HG02840 (cell line): ENCODE results near the gene OSM.

Source experiments
- ATAC-seq: cut with Tn5 transposase; IDR thresholded peaks from one replicate; pipeline ENCODE4 v1.9.1; 2021; ENCODE audit warnings: mild to moderate bottlenecking, moderate library complexity, moderate number of reproducible peaks; ENCODE audit not compliant: unreplicated experiment, low FRiP score

Gene OSM

DNA sequence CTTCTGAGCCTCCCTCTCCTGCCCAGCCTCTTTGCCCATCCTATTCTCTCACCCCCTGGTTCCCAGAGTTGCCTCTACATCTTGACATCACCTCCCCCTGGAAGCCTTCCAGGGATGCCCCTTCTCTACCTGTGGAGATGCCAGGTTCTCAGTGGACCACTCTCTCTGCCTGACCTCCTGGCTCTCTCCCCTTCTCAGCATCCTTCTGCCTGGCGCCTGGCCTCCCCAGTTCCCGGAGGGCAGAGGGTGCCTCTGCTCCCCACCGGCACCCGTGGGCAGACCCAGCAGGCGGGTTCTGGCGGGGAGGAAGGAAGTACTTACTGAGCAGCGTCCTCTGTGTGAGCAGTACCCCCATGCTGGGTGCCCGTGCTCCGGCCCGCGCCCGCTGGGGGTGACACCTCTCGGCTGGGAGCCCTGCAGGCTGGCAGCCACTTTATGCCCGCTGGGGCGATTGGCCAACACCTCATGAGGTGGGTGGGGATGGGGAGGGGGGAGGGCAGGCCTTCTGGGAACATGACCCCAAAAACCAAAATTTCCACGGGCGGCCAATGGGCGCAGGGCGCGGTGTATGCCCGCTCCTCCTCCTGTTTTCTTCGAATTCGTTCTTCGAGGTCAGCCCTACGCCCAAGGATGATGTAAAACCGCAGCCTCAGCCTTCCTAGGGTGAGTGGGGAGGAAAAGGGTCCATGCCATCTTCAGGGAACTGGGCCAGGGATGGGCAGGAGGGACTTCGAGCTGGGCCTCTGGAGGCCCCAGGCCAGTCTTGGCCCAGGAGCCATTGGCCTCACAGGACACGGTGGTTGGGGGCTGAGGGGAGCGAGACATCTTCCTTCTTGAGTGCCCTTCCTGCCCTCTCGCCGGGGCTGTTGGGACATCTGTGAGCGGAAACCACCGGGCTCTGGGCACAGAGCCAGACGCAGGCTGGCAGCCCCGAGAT is at the start of gene OSM:
Gene OSM (minus strand): TSS at position 407 of the 937 bp plus-strand sequence. CDS start 52 bp downstream, at position 355.
- no peak for ATAC-seq

DNA sequence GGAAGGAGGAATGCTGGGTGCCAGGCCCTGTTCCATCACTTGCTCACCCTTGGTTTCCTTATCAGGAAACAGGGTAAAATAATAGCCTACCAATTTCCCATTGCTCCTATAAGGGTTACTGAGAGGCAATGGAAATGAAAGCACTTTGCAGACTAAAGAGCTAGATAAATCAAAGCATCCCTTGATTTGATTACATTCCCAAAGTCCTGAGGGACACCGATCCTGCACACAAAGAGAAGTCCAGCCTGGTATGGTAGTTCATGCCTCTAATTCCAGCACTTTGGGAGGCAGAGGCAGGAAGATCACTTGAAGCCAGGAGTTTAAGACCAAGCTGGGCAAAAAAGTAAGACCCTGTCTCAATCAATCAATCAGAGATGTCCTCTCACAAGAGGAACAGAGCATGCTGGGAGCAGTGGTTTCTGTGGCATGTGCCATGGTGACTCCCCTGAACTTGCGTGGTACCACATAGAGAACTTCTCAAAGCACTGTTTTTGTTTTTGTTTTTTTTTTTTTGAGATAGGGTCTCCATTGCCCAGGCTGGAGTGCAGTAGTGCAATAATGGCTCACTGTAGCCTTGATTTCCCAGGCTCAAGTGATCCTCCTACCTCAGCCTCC is 49.4 kb upstream of the OSM start:
- ATAC-seq = no peak

DNA sequence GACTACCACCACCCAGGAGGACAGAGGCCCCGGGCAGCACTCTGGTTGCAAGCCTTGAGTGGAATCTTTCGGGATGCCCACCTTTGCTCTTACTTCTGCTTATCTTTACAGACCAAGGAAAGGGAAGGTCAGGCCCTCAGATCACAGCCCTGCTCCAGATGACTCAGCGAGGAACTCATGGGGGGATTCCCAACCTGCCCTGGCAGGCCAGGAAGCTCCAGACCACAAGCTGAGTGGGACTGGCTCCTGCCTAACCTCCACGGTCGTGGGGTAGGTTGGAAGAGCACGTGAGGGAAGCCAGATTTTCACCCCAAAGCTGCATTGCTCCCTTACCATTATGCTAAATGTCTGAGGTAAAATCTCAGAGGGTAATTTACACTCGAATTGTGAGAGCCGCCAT is 48.3 kb upstream of the OSM start:
- ATAC-seq = no peak

DNA sequence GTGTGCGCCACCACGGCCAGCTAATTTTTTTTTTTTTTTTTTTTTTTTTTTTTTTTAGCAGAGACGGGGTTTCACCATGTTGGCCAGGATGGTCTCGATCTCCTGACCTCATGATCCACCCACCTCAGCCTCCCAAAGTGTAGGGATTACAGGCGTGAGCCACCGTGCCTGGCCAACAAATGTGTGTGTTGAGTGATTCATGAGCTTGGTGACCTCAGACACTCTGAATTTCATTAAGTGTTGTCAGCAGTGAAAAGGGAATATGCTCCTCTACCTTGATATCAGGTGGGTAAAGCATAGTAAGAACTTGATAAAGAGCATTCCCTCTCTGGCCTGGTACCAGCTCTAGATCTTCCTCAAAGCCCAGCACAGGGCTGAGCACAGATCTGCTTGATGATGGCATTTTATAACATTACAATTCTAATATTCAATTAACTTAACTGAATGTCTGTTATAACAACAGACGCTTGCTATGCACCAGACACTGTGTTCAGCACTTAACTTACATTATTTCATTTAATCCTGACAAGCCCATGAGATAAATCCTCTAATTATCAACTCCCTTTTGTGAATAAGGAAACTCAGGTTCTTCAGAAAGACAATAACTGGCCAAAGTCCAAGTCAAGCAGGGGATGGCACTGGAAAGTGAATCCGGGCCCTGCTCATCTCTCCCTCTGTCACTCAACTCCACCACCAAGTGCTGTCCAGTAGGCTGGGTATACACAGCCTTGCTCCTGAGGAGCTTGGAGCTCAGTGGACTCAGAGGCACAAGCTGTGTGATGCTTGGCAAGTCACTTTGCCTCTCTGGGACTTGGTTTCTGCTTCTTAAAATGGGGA is 47.1 kb upstream of the OSM start:
- no peak for ATAC-seq

DNA sequence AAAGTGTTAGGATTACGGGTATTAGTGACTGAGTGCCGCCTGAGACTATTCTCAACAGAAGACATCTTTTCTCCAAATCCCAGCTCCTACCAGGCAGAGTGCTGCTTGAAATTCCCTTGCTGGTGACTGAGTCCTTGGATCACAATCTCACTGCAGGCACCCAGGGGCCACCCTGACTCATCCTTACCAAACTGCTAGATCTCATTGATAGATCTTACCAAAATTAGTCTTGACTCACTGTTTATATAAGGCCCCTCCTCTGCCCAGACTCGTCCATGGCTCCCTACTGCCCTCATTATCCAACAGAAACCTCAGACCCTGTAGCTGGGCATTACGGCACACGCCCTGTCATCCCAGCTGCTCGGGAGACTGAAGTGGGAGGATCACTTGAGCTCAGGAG is 45.4 kb upstream of the OSM start:
- ATAC-seq = no peak

DNA sequence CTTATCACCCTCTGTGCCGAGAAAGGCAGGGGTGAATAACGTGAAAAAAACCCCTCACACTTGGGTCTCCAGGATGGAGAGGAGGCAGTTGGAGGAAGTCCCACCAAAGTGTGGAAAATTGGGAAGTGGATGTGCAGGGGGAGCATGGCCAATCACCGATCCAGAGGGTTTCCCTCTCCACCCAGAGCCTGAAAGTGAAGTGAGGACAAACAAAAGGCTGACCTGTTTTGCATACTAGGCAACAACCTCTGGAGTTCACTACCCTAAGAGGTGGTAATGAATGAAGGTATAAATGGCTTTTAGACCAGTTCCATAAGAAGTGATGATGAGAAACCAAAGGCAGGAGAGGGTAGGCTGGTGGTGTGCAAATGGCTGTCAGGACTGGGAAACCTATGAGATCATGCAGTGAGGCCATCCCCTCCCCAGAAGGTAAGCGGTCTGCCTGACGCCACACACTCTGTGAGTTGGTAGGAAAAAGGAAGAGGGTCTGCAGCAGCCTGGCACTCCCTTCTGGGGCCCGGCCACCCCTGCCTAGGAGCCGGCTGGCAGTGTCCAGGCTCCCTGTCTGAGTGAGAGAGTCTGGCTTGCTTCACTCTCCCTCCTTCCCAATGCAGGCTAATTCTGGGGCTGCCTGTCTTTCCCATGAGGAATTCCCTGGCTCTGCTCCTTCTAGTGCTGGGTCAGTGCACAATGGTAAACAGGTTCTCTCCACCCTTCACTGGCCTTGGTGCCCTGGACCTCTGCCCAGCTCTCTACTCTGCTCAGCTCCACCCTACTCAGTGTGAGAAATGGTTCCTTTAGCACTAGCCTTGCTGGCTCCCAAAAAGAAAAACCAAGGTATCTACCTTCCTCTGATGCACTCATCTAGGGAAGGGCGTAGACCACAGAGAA is 44.5 kb upstream of the OSM start:
- no peak for ATAC-seq

DNA sequence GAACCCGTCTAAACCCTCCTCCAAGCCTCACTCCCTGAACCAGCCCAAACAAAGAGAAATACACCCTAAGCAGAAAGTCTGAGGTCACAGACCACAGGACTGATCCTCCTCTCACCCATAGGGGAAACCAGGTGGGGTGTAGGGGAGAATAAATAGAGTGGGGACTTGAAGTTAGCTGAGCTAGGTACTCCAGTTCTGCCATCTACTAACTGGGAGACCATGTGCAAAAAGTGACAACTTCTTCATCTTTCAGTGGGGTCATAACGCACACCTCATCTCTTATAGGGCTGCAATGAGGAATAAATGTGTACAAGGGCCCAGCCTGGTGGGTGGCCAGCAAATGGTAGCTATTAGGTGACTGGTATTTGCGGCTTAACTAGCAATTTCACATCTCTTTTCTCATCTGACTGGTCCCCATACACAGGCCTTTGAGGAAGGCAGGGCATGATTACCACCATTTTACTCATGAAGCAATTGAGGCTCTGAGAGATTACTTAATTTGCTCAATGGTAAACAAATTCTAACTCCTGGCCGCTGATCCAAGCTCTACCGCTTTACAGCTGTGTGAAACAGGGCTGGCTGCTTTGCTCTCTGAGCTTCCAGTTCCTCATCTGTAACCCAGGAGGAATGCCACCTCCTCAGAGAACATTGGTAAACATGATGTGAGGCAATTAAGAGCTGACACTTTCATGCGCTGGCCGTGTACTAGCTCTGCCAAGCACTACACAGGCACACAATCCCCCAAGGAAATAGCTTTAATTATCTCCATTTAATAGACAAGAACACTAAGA is 43.5 kb upstream of the OSM start:
- ATAC-seq = no peak

DNA sequence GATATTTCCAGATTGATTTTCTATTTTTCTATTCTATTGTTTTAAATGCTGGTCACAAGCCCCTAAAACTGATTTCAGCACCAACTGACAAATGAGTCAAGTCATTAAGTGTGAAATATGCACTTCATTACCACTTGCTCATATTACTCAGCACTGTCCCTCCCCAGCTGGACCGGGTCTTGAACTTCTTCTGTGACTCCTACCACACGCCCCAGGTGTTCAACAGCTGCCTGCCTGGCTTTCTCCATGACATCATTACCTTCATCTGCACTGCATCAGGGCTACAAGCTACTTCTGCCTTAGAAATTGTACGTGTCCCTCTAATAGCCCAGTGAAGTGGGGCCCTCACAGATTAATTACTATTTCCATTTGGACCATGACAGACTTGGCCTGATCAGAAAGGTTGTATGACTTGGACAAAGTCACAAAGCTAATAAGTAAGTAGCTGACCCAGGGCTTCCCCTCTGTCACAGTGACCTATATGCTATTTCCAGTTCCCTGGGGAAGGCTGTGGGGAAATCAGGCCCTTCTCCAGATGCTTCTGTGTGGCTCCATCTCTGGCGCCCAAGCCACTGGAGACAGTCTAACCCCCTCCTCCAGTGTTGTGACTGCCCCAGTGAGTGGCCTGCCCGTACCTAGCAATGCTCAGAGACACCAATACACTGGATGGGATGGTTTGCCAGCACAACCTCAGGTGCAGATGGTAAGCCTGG is 42.0 kb upstream of the OSM start:
- no peak for ATAC-seq

DNA sequence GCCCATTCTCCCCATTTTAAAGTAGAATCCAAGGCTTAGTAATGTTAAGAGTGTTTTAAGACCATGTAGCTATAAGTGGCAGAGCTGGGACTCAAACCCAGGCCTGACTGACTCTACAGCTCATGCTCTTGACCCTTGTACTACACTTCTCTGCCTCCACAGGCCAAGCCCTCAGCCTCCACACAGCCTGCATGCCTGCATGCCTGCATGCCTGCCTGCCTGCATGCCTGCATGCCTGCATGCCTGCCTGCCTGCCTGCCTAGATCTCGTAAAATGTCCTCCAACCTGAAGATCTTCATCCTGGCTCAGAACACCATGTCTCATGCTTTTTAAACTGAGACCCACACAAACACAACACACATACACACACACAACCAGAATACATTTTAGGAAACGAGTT is 41.4 kb upstream of the OSM start:
- no peak for ATAC-seq

DNA sequence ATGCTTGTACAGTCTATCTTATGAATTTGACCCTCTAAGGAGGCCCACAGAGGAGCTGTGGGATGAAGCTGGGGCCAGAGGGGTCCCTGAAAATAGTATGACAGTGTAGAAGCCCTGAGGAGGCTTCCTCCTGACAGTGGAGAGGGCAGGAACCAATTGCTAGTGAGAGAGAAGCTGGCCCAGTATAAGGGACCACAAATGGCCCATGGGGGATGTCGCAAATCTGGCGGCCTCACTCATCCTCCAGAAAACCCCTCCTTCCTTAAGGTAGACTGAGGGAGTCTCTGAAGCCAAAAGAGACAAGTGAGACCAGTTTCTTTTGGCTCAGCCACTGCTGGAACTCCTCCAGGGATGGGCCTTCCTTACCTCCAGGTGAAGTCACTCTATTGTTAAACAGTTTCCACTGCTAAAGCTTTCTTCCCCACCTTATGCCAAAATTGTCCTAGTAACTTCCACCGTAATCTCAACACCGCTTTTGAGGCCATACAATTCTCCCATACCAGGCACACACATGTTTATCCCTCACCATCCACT is 40.5 kb upstream of the OSM start:
- ATAC-seq = no peak

DNA sequence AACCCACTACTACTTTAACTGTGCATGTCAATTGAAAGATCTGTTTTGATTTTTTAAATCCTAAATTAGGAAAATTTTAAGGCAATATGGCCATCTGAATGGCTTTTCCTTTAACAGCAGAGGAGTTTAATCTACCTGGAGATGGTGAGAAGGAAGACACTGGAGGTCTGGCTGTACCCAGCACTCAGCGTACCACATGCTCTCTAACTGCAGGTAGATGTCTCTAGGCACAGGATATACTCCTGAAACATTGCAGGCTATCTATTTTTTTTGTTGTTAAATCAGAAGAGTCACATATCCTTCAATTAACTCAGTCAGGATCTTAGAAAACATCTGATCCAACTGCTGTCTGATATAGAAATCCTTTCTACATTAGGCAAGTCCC is 40.0 kb upstream of the OSM start:
- ATAC-seq = no peak

DNA sequence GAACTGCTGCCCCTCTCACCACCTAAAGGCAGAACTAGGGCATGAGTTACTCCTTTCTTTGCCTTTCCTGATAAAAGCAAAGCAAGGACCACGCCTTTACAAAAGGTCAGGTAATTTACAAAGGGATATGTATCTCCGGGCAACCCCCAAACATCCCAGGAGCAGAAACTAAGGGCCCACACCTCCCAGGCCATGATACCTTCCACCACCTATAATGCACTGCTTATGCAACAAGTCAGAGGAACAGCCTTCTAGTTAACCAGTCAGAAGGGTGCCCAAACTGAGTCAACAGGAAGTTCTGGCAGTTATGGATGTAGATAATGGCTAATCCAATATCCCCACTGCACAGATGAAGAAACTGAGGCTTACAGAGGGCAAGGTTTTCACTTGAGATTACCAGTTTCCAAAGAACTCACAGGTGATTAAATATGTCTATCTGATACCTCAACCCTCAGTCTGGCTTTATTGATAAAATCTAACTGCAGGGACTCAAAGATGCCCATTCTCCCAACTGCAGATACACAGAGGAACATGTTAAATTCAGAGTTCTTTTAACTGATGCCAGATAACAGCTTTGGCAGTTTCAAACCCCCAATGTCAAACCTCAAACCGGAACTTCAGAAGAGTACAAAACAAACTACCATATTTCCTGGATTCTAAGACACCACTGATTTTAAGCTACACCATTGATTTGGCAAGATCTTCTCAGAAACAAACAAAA is 39.4 kb upstream of the OSM start:
- ATAC-seq = no peak

DNA sequence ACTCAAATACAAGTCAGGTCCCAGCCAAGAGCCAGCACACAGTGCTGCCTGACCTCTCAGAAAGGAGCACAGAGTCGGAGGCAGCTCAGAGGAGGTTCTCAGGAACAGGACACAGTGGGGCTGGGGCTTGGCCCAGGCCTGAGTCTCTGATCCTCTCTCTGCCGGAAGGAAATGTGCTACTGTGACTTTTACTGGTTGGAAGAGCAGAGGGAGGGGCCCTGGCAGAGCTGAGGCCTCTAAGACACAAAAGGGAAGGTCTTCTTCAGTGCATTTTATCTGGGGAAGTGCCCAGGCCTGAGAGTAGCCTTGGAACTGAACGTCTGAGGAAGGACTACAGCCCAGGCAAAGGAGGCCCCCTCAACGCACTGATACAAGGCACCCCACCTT is 38.9 kb upstream of the OSM start:
- no peak for ATAC-seq

DNA sequence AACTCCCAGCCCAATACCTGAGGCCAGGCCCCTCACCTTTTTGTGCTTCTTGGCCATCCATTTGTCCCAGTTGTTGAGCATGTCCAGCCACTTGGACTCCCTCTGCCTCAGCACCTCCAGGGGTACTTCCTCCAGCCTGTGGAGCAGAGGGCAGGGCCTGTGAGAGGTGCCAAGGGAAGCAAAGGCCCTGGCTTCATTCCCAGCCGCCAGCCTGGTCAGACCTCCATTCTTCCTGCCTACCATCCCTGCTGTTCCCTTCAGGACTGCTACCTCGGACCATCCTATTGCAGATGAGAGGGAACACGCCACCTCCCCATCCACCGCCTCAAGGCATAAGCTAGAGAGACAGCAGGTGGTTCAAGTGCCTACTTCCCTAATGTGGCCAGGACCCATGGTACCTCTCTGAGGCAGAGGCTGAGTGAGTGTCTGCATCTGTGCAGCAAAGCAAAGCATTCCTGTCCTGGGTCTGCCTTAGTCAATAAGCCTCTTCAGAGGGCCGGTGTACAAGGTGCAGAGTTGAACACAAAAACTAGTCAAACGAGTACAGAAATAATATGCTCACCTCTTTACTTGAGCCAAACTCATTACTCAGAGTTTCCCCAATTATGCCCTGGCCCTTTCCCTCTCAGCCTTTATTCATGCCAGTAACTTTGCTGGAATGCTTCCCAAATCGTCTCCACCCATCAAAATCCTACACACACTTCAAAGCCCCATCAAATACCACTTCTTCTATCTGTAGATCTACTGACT is 38.0 kb upstream of the OSM start:
- no peak for ATAC-seq

DNA sequence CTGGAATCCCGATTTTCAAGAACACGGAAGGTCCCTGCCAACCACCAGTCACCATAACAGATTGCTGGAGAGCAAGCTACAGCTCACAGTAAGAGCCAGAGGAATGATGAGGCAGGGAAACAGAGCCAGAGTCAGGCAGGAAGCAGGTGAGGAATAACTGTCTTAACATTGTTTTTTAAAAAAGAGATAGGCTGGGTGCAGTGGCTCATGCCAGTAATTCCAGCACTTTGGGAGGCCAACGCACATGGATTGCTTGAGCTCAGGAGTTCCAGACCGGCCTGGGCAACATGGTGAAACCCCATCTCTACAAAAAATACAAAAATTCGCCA is 36.1 kb upstream of the OSM start:
- ATAC-seq = no peak

DNA sequence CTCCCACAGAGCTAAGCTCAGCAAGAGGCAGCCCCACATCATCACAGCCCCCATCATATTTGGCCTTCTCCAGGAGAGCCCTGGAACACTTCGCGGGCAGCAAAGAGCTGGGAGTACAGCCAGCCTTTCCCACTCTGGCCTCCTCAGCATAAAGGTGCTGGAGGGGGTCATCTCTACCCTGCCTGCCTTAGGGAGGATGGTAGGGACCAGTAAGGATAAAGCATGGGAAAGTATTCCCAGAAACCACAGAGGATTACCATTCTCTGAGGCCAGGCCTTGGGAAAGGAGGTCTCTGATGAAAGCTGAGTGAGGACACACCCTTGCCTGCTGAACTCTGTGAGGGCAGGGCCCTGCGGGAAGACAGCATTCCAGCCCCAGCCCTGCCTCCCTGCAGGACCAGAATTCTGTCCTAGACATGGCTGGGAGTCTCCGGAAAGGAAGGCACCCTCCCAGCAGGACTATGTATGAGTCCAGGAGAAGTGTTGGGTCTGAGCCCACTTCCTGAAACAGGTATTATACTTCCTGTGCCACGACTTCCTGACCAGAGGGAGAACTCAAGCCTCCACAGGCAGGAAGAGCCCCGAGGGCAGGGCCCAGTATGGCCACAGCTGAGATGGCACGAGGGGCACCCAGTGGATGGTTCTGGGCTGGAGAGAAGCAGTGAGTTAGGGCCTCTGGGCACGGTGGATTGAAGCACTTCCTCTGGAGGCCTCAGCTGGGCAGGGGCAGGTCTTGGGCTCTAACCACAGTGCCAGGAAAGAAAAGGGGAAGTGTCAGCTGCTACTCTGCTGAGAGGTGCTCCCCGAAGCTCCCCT is 35.6 kb upstream of the OSM start:
- ATAC-seq = no peak

DNA sequence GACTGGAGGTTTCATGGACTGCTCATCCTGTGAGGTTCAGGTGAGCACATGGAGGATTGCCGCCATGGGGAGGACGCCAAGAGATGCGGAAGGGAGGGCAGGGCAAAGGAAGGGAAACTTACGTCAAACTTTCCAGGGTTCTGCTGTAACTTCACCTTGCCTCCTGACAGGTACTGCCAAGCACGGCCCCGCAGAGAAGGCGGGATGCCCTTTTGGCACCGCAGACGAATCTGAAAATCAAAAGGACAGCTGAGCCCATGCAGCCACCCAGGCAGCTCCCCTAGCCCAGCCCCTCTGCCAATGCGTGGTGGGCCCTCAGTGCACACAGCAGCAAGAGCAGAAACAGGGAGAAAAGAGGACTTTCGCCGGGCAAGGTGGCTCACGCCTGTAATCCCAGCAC is 32.7 kb upstream of the OSM start:
- no peak for ATAC-seq
